WTC11 (cell line): ENCODE measurements around the gene OGFR.

Experiments used
- CREM ChIP-seq: sonication (generic); formaldehyde crosslinking; IDR thresholded peaks from 2 replicates; pipeline ENCODE4 v1.8.1; 2022; ENCODE audit warnings: mild to moderate bottlenecking, missing genetic modification reagents, moderate library complexity
- NFYB ChIP-seq: sonication (generic); formaldehyde crosslinking; conservative IDR thresholded peaks from 2 replicates; pipeline ENCODE4 v1.8.0; 2022; ENCODE audit warnings: low read depth, missing genetic modification reagents
- SOX15 ChIP-seq: fragments of 250-450 bp; sonication (Bioruptor Pico); IDR thresholded peaks from 2 replicates; pipeline ENCODE4 v1.9.0; 2021; ENCODE audit warnings: mild to moderate bottlenecking
- ZNF317 ChIP-seq: sonication (generic); formaldehyde crosslinking; IDR thresholded peaks from 2 replicates; pipeline ENCODE4 v1.8.1; 2023; ENCODE audit warnings: low read depth, mild to moderate bottlenecking, moderate library complexity, missing genetic modification reagents, borderline replicate concordance
- TF ChIP-seq, protein P1 (sequence below): sonication (generic); formaldehyde crosslinking; IDR thresholded peaks from 2 replicates; pipeline ENCODE4 v1.8.0; 2023; ENCODE audit warnings: missing genetic modification reagents
- TF ChIP-seq, protein P2 (sequence below): sonication (generic); formaldehyde crosslinking; IDR thresholded peaks from 2 replicates; pipeline ENCODE4 v1.8.0; 2022; ENCODE audit warnings: missing genetic modification reagents
- TF ChIP-seq, protein P3 (sequence below): fragments of 200-600 bp; IDR thresholded peaks from 2 replicates; pipeline ENCODE4 v1.8.0; 2022; ENCODE audit warnings: antibody characterized with exemption
- TF ChIP-seq, protein P4 (sequence below): sonication (generic); formaldehyde crosslinking; IDR thresholded peaks from 2 replicates; pipeline ENCODE4 v1.8.0; 2023; ENCODE audit warnings: missing genetic modification reagents, mild to moderate bottlenecking, borderline replicate concordance

DNA sequence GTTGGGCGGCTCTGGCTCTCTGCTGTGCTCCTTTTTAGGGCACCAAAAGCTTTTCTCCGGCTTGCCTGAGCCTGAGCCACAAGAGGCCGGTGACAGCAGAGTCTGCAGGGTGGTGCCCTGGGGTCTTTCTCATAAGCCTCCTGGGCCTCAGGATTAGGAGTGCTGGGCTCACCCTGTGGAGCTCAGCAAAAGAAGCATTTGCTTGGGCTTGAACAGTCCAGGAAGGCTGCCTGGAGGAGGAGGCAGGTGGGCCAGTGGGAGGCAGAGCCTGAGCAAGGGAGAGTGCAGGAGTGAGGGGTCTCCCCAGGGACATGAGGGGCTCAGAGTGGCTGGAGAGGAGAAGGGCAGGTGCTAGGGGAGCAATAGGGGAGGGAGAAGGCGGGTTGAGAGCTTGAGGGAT lies 41.2 kb upstream of the OGFR start:
- TF ChIP-seq CREM (no peak), NFYB (no peak), SOX15 (CRISPR knock-in tag) (no peak), ZNF317 (no peak)
- TF ChIP-seq, protein P1, sequence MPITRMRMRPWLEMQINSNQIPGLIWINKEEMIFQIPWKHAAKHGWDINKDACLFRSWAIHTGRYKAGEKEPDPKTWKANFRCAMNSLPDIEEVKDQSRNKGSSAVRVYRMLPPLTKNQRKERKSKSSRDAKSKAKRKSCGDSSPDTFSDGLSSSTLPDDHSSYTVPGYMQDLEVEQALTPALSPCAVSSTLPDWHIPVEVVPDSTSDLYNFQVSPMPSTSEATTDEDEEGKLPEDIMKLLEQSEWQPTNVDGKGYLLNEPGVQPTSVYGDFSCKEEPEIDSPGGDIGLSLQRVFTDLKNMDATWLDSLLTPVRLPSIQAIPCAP = no peak
- TF ChIP-seq, protein P2, sequence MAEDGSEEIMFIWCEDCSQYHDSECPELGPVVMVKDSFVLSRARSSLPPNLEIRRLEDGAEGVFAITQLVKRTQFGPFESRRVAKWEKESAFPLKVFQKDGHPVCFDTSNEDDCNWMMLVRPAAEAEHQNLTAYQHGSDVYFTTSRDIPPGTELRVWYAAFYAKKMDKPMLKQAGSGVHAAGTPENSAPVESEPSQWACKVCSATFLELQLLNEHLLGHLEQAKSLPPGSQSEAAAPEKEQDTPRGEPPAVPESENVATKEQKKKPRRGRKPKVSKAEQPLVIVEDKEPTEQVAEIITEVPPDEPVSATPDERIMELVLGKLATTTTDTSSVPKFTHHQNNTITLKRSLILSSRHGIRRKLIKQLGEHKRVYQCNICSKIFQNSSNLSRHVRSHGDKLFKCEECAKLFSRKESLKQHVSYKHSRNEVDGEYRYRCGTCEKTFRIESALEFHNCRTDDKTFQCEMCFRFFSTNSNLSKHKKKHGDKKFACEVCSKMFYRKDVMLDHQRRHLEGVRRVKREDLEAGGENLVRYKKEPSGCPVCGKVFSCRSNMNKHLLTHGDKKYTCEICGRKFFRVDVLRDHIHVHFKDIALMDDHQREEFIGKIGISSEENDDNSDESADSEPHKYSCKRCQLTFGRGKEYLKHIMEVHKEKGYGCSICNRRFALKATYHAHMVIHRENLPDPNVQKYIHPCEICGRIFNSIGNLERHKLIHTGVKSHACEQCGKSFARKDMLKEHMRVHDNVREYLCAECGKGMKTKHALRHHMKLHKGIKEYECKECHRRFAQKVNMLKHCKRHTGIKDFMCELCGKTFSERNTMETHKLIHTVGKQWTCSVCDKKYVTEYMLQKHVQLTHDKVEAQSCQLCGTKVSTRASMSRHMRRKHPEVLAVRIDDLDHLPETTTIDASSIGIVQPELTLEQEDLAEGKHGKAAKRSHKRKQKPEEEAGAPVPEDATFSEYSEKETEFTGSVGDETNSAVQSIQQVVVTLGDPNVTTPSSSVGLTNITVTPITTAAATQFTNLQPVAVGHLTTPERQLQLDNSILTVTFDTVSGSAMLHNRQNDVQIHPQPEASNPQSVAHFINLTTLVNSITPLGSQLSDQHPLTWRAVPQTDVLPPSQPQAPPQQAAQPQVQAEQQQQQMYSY (CRISPR knock-in tag) = no peak
- TF ChIP-seq, protein P3, sequence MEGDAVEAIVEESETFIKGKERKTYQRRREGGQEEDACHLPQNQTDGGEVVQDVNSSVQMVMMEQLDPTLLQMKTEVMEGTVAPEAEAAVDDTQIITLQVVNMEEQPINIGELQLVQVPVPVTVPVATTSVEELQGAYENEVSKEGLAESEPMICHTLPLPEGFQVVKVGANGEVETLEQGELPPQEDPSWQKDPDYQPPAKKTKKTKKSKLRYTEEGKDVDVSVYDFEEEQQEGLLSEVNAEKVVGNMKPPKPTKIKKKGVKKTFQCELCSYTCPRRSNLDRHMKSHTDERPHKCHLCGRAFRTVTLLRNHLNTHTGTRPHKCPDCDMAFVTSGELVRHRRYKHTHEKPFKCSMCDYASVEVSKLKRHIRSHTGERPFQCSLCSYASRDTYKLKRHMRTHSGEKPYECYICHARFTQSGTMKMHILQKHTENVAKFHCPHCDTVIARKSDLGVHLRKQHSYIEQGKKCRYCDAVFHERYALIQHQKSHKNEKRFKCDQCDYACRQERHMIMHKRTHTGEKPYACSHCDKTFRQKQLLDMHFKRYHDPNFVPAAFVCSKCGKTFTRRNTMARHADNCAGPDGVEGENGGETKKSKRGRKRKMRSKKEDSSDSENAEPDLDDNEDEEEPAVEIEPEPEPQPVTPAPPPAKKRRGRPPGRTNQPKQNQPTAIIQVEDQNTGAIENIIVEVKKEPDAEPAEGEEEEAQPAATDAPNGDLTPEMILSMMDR = no peak
- TF ChIP-seq, protein P4, sequence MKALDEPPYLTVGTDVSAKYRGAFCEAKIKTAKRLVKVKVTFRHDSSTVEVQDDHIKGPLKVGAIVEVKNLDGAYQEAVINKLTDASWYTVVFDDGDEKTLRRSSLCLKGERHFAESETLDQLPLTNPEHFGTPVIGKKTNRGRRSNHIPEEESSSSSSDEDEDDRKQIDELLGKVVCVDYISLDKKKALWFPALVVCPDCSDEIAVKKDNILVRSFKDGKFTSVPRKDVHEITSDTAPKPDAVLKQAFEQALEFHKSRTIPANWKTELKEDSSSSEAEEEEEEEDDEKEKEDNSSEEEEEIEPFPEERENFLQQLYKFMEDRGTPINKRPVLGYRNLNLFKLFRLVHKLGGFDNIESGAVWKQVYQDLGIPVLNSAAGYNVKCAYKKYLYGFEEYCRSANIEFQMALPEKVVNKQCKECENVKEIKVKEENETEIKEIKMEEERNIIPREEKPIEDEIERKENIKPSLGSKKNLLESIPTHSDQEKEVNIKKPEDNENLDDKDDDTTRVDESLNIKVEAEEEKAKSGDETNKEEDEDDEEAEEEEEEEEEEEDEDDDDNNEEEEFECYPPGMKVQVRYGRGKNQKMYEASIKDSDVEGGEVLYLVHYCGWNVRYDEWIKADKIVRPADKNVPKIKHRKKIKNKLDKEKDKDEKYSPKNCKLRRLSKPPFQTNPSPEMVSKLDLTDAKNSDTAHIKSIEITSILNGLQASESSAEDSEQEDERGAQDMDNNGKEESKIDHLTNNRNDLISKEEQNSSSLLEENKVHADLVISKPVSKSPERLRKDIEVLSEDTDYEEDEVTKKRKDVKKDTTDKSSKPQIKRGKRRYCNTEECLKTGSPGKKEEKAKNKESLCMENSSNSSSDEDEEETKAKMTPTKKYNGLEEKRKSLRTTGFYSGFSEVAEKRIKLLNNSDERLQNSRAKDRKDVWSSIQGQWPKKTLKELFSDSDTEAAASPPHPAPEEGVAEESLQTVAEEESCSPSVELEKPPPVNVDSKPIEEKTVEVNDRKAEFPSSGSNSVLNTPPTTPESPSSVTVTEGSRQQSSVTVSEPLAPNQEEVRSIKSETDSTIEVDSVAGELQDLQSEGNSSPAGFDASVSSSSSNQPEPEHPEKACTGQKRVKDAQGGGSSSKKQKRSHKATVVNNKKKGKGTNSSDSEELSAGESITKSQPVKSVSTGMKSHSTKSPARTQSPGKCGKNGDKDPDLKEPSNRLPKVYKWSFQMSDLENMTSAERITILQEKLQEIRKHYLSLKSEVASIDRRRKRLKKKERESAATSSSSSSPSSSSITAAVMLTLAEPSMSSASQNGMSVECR (CRISPR knock-in tag) = no peak
